Thyroid gland (tissue), 4 donors: ENCODE data around the gene PRRG2. TPM values are rescaled to one million over a fixed set of nuclear protein-coding genes. Genes with fewer than 3 reads are reported as not detected.
"Not testable (repeated sequence)": the region's sequence is repeated elsewhere in the genome, so short reads cannot be mapped to it uniquely, and the experiment has no call there.

Source experiments
- DNase-seq, 2 donors: peaks; one replicate each; pipeline ENCODE4 v3.0.0-alpha.2; 2019
- H3K27ac ChIP-seq, 3 donors: fragments of 200-600 bp; sonication (generic); 1 replicate in 2 of 3; 2 replicates in 1 of 3; pipeline ENCODE4 v1.5.1; 2016 to 2019; ENCODE audit warnings: mild to moderate bottlenecking in 1 of 3, moderate library complexity in 1 of 3
- H3K27me3 ChIP-seq: fragments of 200-600 bp; sonication (generic); one replicate; pipeline ENCODE4 v1.5.1; 2019
- H3K36me3 ChIP-seq, 2 donors: fragments of 200-600 bp; sonication (generic); one replicate each; pipeline ENCODE4 v1.5.1; 2016 to 2019
- H3K4me1 ChIP-seq, 2 donors: fragments of 200-600 bp; sonication (generic); one replicate each; pipeline ENCODE4 v1.5.1; 2017 to 2019
- H3K4me3 ChIP-seq, 3 donors: fragments of 200-600 bp; sonication (generic); replicated peaks in 1 of 3; 1 replicate in 2 of 3; 2 replicates in 1 of 3; pipeline ENCODE4 v1.5.1; 2016; ENCODE audit warnings: mild to moderate bottlenecking in 1 of 3
- H3K9me3 ChIP-seq: fragments of 200-600 bp; sonication (generic); one replicate; pipeline ENCODE4 v1.5.1; 2017
- CTCF ChIP-seq, 6 experiments: fragments of 200-600 bp in 3 of 6; fragments of 450-650 bp in 3 of 6; sonication (generic) in 3 of 6; IDR thresholded peaks; one replicate each; pipeline ENCODE4 v1.5.1; 2016 to 2019; ENCODE audit warnings: antibody characterized with exemption in 6 of 6, mild to moderate bottlenecking in 2 of 6, inconsistent platforms in 1 of 6, moderate library complexity in 1 of 6
- POLR2A ChIP-seq, 2 donors: fragments of 450-650 bp; IDR thresholded peaks; one replicate each; pipeline ENCODE4 v1.6.1; 2017; ENCODE audit warnings: antibody characterized with exemption in 2 of 2, mild to moderate bottlenecking in 2 of 2, moderate library complexity in 1 of 2
- WGBS, 2 donors: methylation state at CpG; one replicate each; pipeline ENCODE4 v1.1.5; 2017; 5-methylcytosine and 5-hydroxymethylcytosine counted together
- intact Hi-C: fragments of 100-400 bp; cut with DNase I; formaldehyde crosslinking; loops from one replicate; pipeline ENCODE4 v1.15.1; 2023
- total RNA-seq, 4 donors: library from RNA; depleted of rRNA; stranded (reverse); fragments of >200 nt; gene quantifications; one replicate each; pipeline ENCODE4 v1.2.3, GENCODE V29; 2016

Gene PRRG2
- total RNA-seq, 4 donors from 2014 or later = 8.9 to 29.6 (median 25.0) TPM

- H3K27ac ChIP-seq = no peak overlapping the region
- no peaks in the 10 kb centered on the region for H3K4me1 ChIP-seq
- no peak for DNase-seq
- no peak overlapping the region for H3K4me3 ChIP-seq
- TF ChIP-seq CTCF (IDR thresholded peaks at IDR 0.05) (no peak), POLR2A (IDR thresholded peaks at IDR 0.05) (no peak)
- no peaks in the 10 kb centered on the region for H3K27me3 ChIP-seq
- no peaks in the 10 kb centered on the region for H3K9me3 ChIP-seq
- 87 to 90% methylated on average over 13 to 19 of the region's 19 CpGs for WGBS, 2 donors
- peaks cover 24 to 33% of the 10 kb centered on the region in 2 donors for H3K36me3 ChIP-seq
- intact Hi-C loops = no loop called here
These were observed 33.1 kb downstream of the PRRG2 start for GRCh38 chr19:49614096-49614833.

- no peak overlapping the region for H3K27ac ChIP-seq
- H3K9me3 ChIP-seq = no peaks in the 10 kb centered on the region
- no peaks in the 10 kb centered on the region for H3K4me1 ChIP-seq
- DNase-seq = no peak
- TF ChIP-seq POLR2A (IDR thresholded peaks at IDR 0.05) = no peak
- no peak for TF ChIP-seq CTCF (IDR thresholded peaks at IDR 0.05)
- no peak overlapping the region for H3K4me3 ChIP-seq
- H3K36me3 ChIP-seq = peaks cover 33 to 39% of the 10 kb centered on the region in 2 donors
- 93 to 96% methylated on average over 23 of the region's 23 CpGs for WGBS, 2 donors
- no peaks in the 10 kb centered on the region for H3K27me3 ChIP-seq
- intact Hi-C loops = no loop called here
These were observed 34.7 kb downstream of the PRRG2 start for GRCh38 chr19:49615861-49616260.

- Histone ChIP-seq H3K27ac (no peak overlapping the region), H3K27me3 (no peaks in the 10 kb centered on the region), H3K36me3 (peaks cover 36 to 42% of the 10 kb centered on the region in 2 donors), H3K4me3 (no peak overlapping the region), H3K4me1 (no peaks in the 10 kb centered on the region), H3K9me3 (no peaks in the 10 kb centered on the region)
- intact Hi-C loops = no loop called here
- no peak for DNase-seq
- WGBS, 2 donors = 98% methylated on average over 7 of the region's 7 CpGs
- no peak for TF ChIP-seq CTCF (IDR thresholded peaks at IDR 0.05)
- no peak for TF ChIP-seq POLR2A (IDR thresholded peaks at IDR 0.05)
These were observed 35.4 kb downstream of the PRRG2 start for GRCh38 chr19:49616532-49616931.

GRCh38 chr19:49616945-49617344 lies 35.8 kb downstream of the PRRG2 start:
- H3K27me3 ChIP-seq = no peaks in the 10 kb centered on the region
- no peak overlapping the region for H3K4me3 ChIP-seq
- no peak for DNase-seq
- H3K36me3 ChIP-seq = peaks cover 37 to 47% of the 10 kb centered on the region in 2 donors
- TF ChIP-seq CTCF (IDR thresholded peaks at IDR 0.05) (no peak), POLR2A (IDR thresholded peaks at IDR 0.05) (no peak)
- no peaks in the 10 kb centered on the region for H3K9me3 ChIP-seq
- H3K4me1 ChIP-seq = no peaks in the 10 kb centered on the region
- 92 to 94% methylated on average over 7 of the region's 7 CpGs for WGBS, 2 donors
- intact Hi-C loops = no loop called here
- H3K27ac ChIP-seq = no peak overlapping the region

GRCh38 chr19:49617860-49618259 lies 36.7 kb downstream of the PRRG2 start:
- DNase-seq, H3K4me1 ChIP-seq, H3K9me3 ChIP-seq, intact Hi-C loops, H3K4me3 ChIP-seq, H3K27ac ChIP-seq, H3K27me3 ChIP-seq: not testable (repeated sequence)
- WGBS, 2 donors = 91 to 92% methylated on average over 13 of the region's 13 CpGs
- H3K36me3 ChIP-seq = peaks cover 37 to 48% of the 10 kb centered on the region in 2 donors
